ENCODE results near the gene AKAP5. TPM values are rescaled to one million over a fixed set of nuclear protein-coding genes. Genes with fewer than 3 reads are reported as not detected.

AKAP5 gene
- total RNA-seq, 1 donor from 2014 or later: 0.45 TPM

DNA sequence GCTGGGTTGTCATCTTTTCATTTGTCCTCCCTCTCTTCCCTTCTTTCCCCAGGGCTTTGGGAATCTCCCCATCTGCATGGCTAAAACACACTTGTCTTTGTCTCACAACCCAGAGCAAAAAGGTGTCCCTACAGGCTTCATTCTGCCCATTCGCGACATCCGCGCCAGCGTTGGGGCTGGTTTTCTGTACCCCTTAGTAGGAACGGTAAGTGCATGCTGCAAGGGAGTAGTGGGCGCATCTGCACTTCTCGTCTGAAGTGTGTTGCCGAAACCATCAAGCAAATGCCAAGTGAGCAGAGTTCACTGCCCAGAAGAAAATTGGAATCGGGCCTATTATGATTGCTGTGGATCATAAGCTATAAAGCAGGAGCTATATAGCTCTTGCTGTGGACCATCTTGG lies 10.6 kb upstream of the AKAP5 start:
- ATAC-seq: peak; percentile 58
- no peak for DNase-seq (ENCODE audit: low spot score)

DNA sequence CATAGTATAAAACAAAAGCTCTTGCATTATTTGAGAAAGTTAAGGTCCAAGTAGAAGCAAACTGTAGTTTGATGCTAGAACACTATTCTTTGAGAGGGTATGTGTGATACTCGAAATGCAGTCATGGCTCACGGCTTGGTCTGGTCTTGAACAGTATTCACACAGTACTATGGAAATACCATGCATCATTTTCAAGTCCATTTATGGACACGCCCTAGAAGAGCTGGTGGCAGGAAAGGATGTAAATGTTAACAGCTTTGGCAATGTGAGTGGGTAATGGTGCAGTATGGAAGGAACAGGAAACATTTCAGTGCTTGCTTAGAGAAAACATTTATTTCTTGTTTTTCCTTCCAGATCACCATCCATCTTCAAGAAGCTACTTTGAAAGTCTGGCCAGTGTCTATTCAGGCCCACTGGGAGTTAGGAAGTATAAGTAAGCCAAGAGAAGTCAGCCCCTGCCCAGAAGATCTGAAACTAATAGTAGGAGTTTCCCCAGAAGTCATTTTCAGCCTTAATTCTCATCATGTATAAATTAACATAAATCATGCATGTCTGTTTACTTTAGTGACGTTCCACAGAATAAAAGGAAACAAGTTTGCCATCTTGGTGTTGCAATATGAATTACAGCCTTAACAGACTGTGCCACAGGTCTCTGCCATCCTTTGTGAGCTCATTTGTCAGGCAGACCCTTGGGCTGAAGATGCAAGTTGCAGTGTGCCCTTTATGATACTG lies 5.7 kb upstream of the AKAP5 start:
- ATAC-seq (no peak), DNase-seq (ENCODE audit: low spot score) (no peak)

DNA sequence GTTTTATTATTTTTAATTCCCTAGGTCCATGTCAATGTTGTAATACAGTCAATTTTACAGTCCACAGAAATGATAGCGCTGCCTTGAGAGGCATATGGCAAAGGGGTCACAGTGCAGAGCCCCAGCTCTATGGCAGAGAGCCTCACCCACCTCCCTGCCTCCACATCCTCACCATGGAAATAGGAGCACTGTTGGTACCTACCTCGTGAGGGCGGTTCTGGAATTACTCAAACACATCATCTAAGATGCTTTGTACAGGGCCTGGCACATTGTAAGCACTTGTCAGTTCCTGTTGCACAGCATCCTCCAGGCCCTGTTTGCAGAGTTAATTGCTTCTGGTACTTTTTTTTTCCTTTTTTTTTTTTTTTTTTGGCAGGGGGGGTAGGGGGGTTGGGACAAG lies 4.1 kb upstream of the AKAP5 start:
- DNase-seq (ENCODE audit: low spot score): no peak
- ATAC-seq: no peak

DNA sequence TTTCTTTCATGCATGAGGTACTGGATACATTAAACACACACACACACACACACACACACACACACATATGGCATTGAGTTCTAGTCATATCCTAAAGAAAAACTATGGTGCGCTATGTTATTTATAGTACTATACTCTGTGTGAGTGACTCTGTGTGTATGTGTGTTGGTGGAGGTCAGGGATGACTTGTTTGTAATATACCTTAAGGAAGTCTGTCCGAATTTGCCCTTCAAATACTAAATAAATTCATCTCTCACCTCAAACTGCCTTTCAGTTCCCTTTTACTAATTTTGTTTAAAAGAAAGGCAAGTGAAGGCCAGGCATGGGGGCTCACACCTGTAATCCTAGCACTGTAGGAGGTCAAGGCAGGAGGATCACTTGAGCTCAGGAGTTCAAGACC lies 2.1 kb upstream of the AKAP5 start:
- ATAC-seq (no peak), DNase-seq (ENCODE audit: low spot score) (no peak)

DNA sequence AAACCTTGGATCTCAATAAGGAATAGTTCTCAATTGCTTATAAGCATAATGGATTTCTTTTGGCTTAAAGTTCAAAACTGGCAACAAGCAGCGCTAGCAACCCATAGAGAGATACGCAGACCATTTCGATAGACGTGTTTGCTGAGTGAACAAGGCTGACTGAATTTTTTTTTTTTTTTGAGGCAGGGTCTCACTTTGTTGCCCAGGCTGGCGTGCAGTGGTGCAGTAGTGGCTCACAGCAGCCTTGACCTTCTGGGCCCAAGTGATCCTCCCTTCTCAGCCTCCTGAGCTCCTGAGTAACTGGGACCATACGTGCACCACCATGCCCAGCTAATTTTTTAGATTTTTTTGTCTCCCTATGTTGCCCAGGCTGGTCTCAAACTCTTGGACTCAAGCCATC lies 1.4 kb upstream of the AKAP5 start:
- DNase-seq (ENCODE audit: low spot score) (no peak), ATAC-seq (no peak)

DNA sequence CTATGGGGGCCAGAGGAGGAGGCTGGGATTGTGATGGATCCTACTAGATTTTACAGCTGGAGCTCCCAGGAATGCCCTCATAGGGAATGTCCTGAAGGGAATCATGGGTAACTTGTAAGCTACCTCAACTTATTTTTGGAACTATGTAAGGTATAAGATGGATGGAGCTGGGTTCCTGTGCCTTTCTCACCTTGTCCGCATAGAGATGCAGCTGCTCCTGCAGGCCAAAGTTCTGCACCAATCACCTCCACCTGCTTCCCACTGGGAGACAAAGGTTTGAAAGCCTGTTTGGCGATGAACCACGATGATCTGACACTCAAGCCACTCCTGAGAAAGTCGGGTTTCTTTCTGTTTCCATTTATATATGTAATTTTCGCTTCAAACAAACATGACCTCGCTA lies 648 bp upstream of the AKAP5 start:
- DNase-seq (ENCODE audit: low spot score) (no peak), ATAC-seq (peak; percentile 52)

DNA sequence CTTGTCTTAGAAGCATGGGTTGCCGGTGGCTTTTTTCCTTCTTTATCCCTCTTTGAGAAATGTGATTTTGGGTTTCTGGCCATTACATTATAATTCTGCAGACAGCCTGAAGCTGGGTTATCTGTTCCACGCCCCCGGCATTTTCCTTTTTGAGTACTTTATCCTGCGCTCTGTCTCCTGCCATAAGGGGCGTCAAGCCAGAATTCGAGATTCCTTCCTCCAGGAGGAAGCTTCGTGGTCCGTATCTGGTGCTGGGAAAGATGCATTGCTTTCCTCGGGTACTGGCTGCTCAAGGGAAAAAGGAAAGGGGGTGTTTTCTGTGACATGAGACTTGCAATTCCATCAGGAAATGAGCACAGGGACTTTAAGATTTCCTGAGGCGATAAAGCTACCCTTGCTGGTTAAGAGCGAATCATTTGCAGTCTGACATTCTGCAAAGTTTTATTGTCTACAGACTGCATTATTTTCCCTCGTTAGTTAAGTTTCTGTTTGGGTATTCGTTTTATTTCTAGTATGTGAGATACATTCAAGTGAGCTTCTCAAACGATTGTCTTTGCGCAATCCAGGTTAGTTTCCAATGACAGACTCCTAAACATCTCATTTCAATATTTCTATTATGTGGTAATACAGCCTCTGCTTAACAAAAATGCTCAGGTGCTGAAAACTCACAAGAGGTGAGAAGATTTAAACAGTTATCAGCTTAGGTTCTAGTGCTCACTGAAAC lies 694 bp downstream of the AKAP5 start:
- ATAC-seq (peak; percentile 20), DNase-seq (ENCODE audit: low spot score) (no peak)

DNA sequence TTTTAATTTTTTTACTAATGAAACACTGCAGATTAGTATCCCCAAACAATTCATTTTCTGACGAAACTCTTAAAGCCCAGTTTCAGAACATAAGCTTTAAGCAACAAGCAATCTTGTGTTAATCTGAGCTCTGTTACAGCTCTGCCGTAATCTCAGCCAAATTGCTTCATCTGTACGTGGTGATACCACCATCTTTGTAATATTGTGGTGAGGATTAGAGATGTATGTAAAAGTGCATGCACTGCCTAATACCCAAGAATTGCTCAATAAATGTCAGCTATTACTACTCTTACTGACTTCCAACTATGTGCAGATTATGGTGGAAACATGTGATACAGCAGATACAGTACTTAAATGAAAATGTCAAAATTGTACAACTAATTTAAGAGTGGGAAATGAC lies 1.8 kb downstream of the AKAP5 start:
- ATAC-seq (no peak), DNase-seq (ENCODE audit: low spot score) (no peak)

DNA sequence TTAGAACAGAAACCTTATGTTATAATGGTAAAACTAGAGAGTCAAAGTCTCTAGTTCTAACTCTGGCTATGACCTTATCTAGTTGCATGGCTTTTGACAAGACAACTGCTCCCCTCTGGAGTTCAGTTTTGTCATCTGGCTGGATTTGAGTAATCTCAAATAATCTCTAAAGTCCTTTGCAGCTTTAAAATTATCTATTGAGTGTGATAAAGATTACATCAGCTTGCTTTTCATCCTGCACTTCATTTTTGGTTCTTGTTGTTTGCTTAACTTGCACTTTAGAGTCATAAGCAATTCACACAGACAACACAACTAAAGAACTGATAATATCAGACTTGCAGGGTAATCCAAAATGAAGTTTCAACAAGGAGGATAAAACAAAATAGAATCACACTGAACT lies 2.3 kb downstream of the AKAP5 start:
- ATAC-seq: no peak
- no peak for DNase-seq (ENCODE audit: low spot score)

DNA sequence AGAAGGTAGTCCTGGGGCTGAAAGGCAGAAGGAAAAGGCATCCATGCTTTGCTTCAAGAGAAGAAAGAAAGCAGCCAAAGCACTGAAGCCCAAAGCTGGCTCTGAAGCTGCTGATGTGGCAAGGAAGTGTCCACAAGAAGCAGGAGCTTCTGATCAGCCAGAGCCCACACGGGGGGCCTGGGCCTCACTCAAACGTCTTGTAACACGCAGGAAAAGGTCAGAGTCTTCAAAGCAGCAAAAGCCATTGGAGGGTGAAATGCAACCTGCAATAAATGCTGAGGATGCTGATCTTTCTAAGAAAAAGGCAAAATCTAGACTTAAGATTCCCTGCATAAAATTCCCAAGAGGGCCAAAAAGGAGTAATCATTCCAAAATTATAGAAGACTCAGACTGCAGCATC lies 3.2 kb downstream of the AKAP5 start:
- ATAC-seq: no peak
- no peak for DNase-seq (ENCODE audit: low spot score)

DNA sequence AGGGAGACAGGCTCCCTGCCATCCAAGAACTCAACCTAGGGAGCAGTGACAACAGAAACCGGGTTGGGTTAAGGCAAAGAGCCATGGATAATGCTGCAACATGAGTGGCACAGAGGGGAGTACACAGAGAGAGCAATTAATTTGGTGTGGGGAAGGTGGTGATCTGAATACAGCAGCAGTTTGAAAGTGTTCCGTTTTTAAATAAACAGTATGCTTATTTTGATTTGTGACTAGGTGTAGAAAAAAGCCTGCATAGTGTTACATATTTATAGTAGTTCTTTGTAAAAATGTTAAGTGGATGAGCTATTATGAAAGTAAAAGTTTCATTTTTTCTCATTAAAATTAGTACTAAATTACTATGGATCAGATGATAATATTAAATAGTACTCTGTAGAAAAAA lies 8.7 kb downstream of the AKAP5 start:
- DNase-seq (ENCODE audit: low spot score) (no peak), ATAC-seq (peak; percentile 47)

DNA sequence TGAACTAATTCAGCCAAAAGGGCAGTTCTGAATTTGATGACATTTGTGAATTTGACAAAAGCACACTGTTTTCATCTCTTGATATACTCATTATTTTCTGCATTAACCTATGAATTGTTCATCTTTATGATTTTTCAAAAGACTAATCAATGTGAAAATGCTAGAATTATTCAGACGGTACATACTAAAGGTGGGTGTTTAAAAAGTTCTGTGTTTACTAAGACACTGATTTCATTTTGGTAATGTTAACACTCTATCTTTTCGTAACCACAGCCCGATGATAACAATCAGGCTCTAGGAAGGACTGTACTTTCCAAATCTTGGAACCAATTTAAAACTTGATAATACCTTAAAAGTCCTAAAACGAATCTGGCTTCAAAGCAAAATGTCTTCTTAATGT lies 9.4 kb downstream of the AKAP5 start:
- DNase-seq (ENCODE audit: low spot score) (no peak), ATAC-seq (no peak)

DNA sequence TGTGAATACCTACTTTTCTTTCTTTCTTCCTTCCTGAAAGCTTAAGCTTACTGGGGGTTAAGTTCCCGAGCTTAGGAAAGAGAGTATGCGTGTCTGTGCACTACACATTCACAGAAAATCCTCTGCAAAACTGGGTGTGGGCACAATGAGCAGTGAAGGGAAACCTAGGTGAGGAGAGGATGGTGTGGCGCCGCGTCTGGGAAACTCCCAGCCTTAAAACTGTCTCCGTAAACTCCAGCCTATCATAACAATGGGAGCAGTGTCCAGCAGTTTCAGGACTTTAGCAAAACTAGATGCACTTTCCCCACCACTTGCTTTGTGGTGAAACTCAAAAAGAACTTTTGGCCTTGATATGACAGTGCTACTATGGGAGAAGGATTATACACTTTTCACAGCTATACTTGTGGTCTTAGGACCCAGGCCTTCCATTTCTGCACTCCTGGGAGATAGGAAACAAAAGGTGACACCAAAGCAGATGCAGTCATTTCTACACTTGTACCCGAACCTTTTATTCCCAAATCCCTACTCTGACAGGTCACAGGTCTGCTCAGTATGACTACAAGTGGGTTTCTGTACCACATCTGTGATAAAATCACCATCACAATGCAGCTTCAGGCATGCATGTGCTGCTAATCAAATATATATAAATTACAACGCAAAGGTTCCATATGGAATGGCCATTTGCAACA lies 10.4 kb downstream of the AKAP5 start:
- DNase-seq (ENCODE audit: low spot score) (no peak), ATAC-seq (no peak)

DNA sequence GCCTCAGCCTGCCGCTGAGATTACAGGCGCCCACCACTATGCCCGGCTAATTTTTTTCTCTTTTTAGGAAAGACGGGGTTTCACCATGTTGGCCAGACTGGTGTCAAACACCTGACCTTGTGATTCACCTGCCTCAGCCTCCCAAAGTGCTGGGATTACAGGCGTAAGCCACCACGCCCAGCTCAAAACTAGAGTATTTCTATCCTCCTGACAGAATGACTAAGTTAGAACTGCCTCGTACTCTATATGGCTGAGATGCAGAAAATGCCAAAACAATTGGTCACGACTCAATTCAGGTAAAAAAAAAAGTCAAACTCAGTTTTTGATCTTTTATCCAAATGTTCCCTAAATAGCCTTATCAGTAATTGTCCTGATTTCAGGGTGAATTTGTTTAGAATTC lies 11.1 kb downstream of the AKAP5 start:
- DNase-seq (ENCODE audit: low spot score): no peak
- no peak for ATAC-seq

DNA sequence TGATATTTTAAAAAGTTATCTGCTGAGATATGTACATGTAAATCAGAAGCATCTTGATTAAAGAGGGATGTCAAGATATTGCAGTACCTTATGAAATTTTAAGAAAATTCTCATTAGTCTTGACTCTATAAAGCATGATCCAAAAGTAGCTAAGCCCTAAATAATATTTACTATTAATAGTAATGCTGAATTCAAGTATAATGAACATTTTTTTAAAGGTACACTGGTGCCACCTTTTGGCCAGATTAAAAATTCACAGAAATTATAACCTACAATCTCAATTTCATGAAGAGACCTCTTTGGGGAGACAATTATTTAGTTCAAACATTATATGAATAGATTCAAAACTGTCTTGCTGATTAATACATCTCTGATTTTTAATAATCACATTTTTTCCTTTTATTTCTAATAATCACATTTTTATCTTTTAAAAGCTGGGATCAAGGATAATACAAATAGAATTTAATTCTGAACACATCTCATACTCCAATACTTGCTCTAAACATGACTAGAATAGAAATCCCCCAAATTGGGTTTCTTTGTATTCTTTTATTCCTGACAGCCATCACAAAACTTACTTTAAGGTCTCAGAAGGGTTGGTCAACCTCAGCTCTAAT lies 13.4 kb downstream of the AKAP5 start:
- DNase-seq (ENCODE audit: low spot score) (no peak), ATAC-seq (peak; percentile 57)

DNA sequence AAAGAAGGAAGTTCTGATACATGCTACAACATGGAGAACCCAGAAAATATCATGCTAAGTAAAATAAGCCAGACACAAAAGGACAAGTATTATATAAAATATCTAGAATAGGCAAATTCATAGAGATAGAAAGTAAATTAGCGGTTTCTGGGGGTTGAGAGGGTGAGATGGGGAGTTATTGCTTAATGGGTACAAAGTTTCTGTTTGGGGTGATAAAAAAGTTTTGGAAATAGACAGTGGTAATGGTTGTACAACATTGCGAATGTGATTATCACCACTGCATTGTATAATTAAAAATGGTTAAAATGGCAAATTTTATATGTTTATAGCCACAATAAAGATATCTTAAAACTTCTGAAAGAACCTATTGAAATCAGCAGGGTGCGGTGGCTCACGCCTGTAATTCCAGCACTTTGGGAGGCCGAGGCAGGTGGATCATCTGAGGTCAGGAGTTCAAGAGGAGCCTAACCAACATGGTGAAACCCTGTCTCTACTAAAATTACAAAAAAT lies 23.3 kb downstream of the AKAP5 start:
- ATAC-seq: peak; percentile 60

DNA sequence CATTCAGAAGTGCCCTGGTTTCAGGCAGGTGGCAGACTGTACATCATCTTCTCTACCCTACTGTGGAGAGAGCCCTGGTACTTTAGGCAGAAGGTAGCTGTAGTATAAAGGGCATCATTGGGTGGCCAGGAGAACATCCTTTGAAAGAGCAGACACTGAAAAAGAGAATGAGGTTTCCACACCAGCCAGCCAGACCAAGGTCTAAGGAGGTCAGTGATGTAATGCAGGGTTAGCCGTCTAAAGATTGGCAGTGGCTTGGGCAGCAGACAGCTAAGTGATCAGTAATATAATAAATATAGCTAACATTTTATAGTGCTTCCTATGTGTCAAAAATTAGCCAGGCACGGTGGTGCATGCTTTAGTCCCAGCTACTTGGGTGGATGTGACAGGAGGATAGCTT lies 26.3 kb downstream of the AKAP5 start:
- DNase-seq (ENCODE audit: low spot score): no peak
- peak; percentile 76 for ATAC-seq

More for the DNA sequence above, 23.3 kb downstream of the AKAP5 start:
- DNase-seq (ENCODE audit: low spot score): no peak

DNA sequence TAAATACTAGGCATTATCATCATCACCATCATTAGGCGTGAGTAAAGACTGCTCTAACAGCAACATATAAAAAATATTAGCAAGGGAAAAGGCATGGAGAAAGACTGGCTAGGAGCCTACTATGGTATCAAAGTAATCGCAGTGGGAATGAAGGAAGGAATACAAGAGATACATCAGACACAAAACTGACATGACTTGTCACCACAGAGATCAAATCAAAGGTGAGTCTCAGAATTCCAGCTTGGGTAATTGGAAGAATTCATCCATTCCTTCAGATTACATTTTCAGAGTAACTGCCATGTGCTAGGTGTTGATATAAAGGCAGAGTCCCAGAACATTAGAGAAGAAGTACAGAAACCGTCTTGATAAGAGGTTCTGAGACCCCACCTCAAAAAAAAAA lies 28.2 kb downstream of the AKAP5 start:
- ATAC-seq: no peak

DNA sequence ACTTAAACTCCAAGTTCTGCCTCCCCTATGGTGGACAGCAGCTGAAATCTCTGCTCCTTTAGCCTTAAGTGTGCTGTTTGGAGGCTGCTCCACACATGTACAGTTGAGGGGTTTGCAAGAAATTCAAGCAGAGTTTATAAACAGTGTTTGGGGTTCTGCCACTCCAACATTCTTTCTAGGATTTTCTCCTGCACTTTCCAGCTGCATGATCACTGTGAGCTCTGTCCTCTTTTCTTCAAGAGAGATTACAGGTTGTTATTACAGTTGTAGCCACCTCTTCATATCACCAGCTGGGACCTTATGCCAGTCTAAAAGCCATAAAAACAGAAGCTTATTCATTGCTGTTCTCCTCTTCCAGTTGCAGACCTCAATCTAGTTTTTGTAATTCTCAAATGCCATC lies 30.0 kb downstream of the AKAP5 start:
- DNase-seq (ENCODE audit: low spot score): no peak
- ATAC-seq: no peak

More for the DNA sequence above, 28.2 kb downstream of the AKAP5 start:
- DNase-seq (ENCODE audit: low spot score): no peak

DNA sequence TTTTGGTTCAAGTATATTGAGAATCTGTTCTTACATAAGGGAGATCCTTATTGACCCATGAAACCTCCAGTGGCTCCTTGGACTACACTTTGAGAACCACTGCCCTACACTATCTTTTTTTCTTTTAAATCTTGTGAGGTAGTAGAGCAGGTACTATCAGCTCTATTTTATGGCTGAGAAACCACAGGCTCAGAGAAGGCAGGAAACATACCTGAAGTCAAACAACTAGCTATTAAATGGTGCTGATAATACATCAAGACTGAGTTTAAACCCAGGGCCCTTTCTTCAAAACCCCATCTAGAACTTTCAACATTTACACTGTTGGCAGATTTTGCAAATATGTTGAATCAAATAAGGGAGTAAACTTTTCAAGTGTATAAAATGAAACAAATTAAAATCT lies 31.5 kb downstream of the AKAP5 start:
- ATAC-seq (no peak), DNase-seq (ENCODE audit: low spot score) (no peak)

DNA sequence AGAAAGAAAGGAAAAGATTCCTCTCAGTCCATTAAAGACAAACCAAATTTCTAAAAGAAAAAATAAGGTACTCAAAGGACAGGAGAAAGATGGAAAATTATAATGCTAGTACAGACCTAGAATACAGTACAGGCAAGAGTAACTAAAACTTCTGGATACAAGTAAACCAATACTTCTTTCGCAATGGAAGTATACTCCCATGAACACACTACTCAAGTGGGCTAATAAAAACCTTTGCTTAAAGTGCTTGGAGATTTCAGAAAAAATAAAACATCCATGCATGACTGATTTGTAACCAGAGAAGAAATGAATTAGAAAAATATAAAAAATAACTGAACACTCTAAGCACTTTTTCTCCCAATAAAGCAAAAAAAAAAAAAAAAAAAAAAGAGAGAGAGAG lies 34.8 kb downstream of the AKAP5 start:
- ATAC-seq: no peak
- DNase-seq (ENCODE audit: low spot score): no peak
